Measurements from ENCODE around the gene HMGN4. TPM values are rescaled to one million over a fixed set of nuclear protein-coding genes. Genes with fewer than 3 reads are reported as not detected.

The HMGN4 gene
- total and polyA plus RNA-seq, 9 of the 15 experiments (the other 6 are each of a cell fraction or from before 2014, with no cell fraction given): 35.4 to 134 (median 94.1) TPM

- peaks cover 9 to 23% of the 10 kb centered on the region in 2 experiments; a peak in 4 of 5 replicates for H3K4me1 ChIP-seq (replicated peaks in 1 of 2; ENCODE audit: control insufficient read depth in 2 of 2, insufficient read depth in 2 of 2, low read length in 2 of 2)
- POLR2A ChIA-PET: interaction anchor here (0.7 to 11.9 kb wide), 2 partner anchors 15 to 1247 kb away, joined by 3 to 141 read pairs; no protein-coding TSS in a partner anchor
- in situ Hi-C loops (cut with MboI): loop anchor here (10.0 kb wide), 1 partner anchor 243 kb away; no protein-coding TSS in a partner anchor
- TF ChIP-seq BRCA1 (IDR thresholded peaks at IDR 0.05) (no peak), BRCA1 (CRISPR knock-in tag; IDR thresholded peaks at IDR 0.05) (no peak), ASH1L (IDR thresholded peaks at IDR 0.05; ENCODE audit: borderline replicate concordance, low read depth, partially characterized antibody) (no peak), MCM7 (IDR thresholded peaks at IDR 0.05) (no peak), ZNF384 (IDR thresholded peaks at IDR 0.05; ENCODE audit: low read depth, low read length) (no peak), CCAR2 (IDR thresholded peaks at IDR 0.05; ENCODE audit: low read depth, low read length) (no peak), E2F5 (CRISPR knock-in tag; IDR thresholded peaks at IDR 0.05) (0 out of 2 replicates have a peak, but pooled peaks have one; percentile 25), RBM25 (IDR thresholded peaks at IDR 0.05; ENCODE audit: low read depth, low read length, severe bottlenecking) (peak; percentile 31), BCOR (IDR thresholded peaks at IDR 0.05) (peak; percentile 66), ZNF41 (CRISPR knock-in tag; conservative IDR thresholded peaks at IDR 0.05) (no peak), NFXL1 (CRISPR knock-in tag; IDR thresholded peaks at IDR 0.05) (no peak), TSHZ1 (CRISPR knock-in tag; IDR thresholded peaks at IDR 0.05) (no peak), RFX1 (IDR thresholded peaks at IDR 0.05) (no peak), ZNF12 (CRISPR knock-in tag; IDR thresholded peaks at IDR 0.05) (no peak), MTA3 (IDR thresholded peaks at IDR 0.05; ENCODE audit: borderline replicate concordance) (no peak)
- TF ChIP-seq, protein P1, sequence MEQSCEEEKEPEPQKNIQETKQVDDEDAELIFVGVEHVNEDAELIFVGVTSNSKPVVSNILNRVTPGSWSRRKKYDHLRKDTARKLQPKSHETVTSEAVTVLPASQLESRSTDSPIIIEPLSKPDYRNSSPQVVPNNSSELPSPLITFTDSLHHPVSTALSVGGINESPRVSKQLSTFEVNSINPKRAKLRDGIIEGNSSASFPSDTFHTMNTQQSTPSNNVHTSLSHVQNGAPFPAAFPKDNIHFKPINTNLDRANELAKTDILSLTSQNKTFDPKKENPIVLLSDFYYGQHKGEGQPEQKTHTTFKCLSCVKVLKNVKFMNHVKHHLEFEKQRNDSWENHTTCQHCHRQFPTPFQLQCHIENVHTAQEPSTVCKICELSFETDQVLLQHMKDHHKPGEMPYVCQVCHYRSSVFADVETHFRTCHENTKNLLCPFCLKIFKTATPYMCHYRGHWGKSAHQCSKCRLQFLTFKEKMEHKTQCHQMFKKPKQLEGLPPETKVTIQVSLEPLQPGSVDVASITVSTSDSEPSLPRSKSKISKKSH (CRISPR knock-in tag; IDR thresholded peaks at IDR 0.05): no peak
- TF ChIP-seq, protein P2, sequence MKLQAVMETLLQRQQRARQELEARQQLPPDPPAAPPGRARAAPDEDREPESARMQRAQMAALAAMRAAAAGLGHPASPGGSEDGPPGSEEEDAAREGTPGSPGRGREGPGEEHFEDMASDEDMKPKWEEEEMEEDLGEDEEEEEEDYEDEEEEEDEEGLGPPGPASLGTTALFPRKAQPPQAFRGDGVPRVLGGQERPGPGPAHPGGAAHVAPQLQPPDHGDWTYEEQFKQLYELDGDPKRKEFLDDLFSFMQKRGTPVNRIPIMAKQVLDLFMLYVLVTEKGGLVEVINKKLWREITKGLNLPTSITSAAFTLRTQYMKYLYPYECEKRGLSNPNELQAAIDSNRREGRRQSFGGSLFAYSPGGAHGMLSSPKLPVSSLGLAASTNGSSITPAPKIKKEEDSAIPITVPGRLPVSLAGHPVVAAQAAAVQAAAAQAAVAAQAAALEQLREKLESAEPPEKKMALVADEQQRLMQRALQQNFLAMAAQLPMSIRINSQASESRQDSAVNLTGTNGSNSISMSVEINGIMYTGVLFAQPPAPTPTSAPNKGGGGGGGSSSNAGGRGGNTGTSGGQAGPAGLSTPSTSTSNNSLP (IDR thresholded peaks at IDR 0.05; ENCODE audit: borderline replicate concordance, low read depth, low read length): no peak
Measured at GRCh38 chr6:26578279-26578678, 40.1 kb downstream of the HMGN4 start.

More at GRCh38 chr6:26578279-26578678, 40.1 kb downstream of the HMGN4 start:
- intact Hi-C loops (cut with micrococcal nuclease): no loop called here
- H3K27me3 ChIP-seq (ENCODE audit: control insufficient read depth in 2 of 2, insufficient read depth in 2 of 2, low read length in 2 of 2): no peaks in the 10 kb centered on the region
- H3K36me3 ChIP-seq (ENCODE audit: control insufficient read depth, insufficient read depth, low read length): no peaks in the 10 kb centered on the region
- FAIRE-seq (no peak), ATAC-seq (no peak), DNase-seq (ENCODE audit: extremely low read depth in 1 of 4, low spot score in 3 of 4) (no peak)
- WGBS (ENCODE audit: insufficient coverage, low coverage, missing lambda C conversion rate): 85% methylated on average over 6 of the region's 6 CpGs
- H3K9me1 ChIP-seq (ENCODE audit: control insufficient read depth, insufficient read depth, low read length): no peaks in the 10 kb centered on the region
- no peak overlapping the region for H3K9ac ChIP-seq (ENCODE audit: insufficient read depth in 1 of 2, low read depth in 2 of 2, low read length in 2 of 2)
- BruUV-seq (replicated peaks): no TSS peak
- H3K4me2 ChIP-seq (ENCODE audit: insufficient read depth, low read length): no peak overlapping the region
- H3K9me3 ChIP-seq (replicated peaks; ENCODE audit: control insufficient read depth, insufficient read depth, low read depth, low read length): no peaks in the 10 kb centered on the region; the same call in 1 of the 2 replicates
- CTCF ChIA-PET (ENCODE audit: low intra/inter-chr PET ratio): no interaction called here
- H3K79me2 ChIP-seq (ENCODE audit: control insufficient read depth, insufficient read depth, low read length): no peaks in the 10 kb centered on the region
- H3K4me3 ChIP-seq: no peak overlapping the region
- no peak overlapping the region for H2AFZ ChIP-seq (ENCODE audit: low read depth, low read length)
- H3K27ac ChIP-seq (ENCODE audit: extremely low read depth, low read depth, low read length): no peak overlapping the region
- no peaks in the 10 kb centered on the region for H4K20me1 ChIP-seq (replicated peaks; ENCODE audit: control insufficient read depth, insufficient read depth, low read length)

Data from K562 (cell line).